ENCODE measurements around the gene GPR183.

GPR183 gene

DNA sequence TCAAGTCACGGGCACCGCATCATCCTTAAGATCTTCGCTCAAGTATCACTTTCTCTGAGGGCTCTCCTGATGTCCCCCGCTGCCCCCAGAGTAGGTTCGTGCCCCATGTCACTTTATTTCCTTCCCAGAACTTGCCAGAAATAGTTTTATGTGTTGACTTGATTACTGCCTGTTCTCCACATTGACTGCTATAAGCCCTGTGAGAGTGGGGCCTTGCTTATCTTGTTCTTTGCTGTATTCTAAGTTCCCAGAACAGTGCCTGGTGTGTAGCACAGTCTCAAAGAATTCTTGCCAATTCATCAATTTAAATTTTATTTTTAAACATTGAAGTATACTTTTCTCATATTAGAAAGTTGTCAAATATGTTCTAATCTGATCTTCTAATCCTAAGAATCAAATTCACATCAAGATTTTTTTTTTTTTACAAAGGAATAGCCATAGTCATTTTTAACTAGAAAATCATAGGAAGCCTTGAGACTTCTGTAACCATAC is 32.1 kb upstream of the GPR183 start:
- Histone ChIP-seq H2BK5ac (ENCODE audit: low read length) (no peak overlapping the region), H3K14ac (ENCODE audit: low read length) (no peak overlapping the region), H4K91ac (ENCODE audit: low read depth, low read length, poor library complexity) (no peak overlapping the region), H2AK5ac (ENCODE audit: low read depth, low read length) (no peak overlapping the region), H3K4ac (ENCODE audit: low read length) (no peak overlapping the region), H3K4me1 (ENCODE audit: control insufficient read depth in 2 of 2, insufficient read depth in 1 of 2, low read depth in 1 of 2, low read length in 2 of 2) (peaks cover 0 to 1% of the 10 kb centered on the region in 2 donors), H3K9ac (ENCODE audit: low read depth, low read length, poor library complexity) (no peak overlapping the region), H3K4me3 (ENCODE audit: low read length in 2 of 2) (no peak overlapping the region), H3K36me3 (replicated peaks in 1 of 2; ENCODE audit: control insufficient read depth in 2 of 2, insufficient read depth in 2 of 2, low read length in 2 of 2) (peaks cover 16 to 41% of the 10 kb centered on the region in 2 donors), H3K9me3 (replicated peaks in 1 of 2; ENCODE audit: control insufficient read depth in 2 of 2, insufficient read depth in 1 of 2, low read depth in 1 of 2, low read length in 2 of 2) (no peaks in the 10 kb centered on the region), H3K27me3 (ENCODE audit: control insufficient read depth in 3 of 3, insufficient read depth in 3 of 3, low read depth in 1 of 3, low read length in 3 of 3) (no peaks in the 10 kb centered on the region), H3K27ac (replicated peaks; ENCODE audit: low read length) (no peak overlapping the region), H3K4me2 (ENCODE audit: insufficient read depth, low read length, poor library complexity, severe bottlenecking) (no peak overlapping the region), H2BK12ac (ENCODE audit: low read length) (no peak overlapping the region), H4K8ac (ENCODE audit: low read depth, low read length) (no peak overlapping the region), H3K18ac (ENCODE audit: low read length) (no peak overlapping the region), H3K23ac (ENCODE audit: low read depth, low read length, poor library complexity) (no peak overlapping the region), H2BK120ac (ENCODE audit: low read depth, low read length) (no peak overlapping the region), H2BK15ac (ENCODE audit: low read length) (no peak overlapping the region), H2AFZ (ENCODE audit: low read length) (no peak overlapping the region), H3K79me1 (ENCODE audit: low read depth, low read length) (no peaks in the 10 kb centered on the region)
- no peak for DNase-seq (ENCODE audit: low spot score)
- WGBS, 2 donors (ENCODE audit: extremely low coverage in 2 of 2, insufficient read length in 2 of 2, insufficient replicate concordance in 1 of 2) = no CpG with 5 or more reads among the region's 5 CpGs

DNA sequence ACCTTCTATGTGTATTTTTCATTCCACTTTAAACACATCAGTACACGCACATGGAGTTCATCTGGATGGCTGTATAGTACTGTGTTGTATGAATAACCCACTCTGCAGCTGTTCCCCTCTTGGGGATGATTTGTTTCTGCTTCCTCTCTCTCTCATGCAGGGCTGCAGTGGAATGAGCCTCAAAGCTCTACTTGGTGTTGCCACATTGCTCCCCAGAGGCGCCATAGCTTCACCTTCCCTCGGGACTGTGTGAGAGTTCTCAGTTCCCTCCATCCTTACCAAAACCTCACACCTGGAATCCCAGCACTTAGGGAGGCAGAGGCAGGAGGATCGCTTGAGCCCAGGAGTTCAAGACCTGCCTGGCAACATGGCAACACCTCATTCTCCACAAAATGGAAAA is 28.4 kb upstream of the GPR183 start:
- WGBS, 2 donors (ENCODE audit: extremely low coverage in 2 of 2, insufficient read length in 2 of 2, insufficient replicate concordance in 1 of 2) = no CpG with 5 or more reads among the region's 4 CpGs
- Histone ChIP-seq H3K14ac (ENCODE audit: low read length) (no peak overlapping the region), H3K4me1 (ENCODE audit: control insufficient read depth in 2 of 2, insufficient read depth in 1 of 2, low read depth in 1 of 2, low read length in 2 of 2) (peaks cover 0 to 1% of the 10 kb centered on the region in 2 donors), H2AFZ (ENCODE audit: low read length) (no peak overlapping the region), H2BK15ac (ENCODE audit: low read length) (no peak overlapping the region), H3K9ac (ENCODE audit: low read depth, low read length, poor library complexity) (no peak overlapping the region), H3K4me3 (ENCODE audit: low read length in 2 of 2) (no peak overlapping the region), H2AK5ac (ENCODE audit: low read depth, low read length) (no peak overlapping the region), H2BK120ac (ENCODE audit: low read depth, low read length) (no peak overlapping the region), H4K91ac (ENCODE audit: low read depth, low read length, poor library complexity) (no peak overlapping the region), H3K9me3 (replicated peaks in 1 of 2; ENCODE audit: control insufficient read depth in 2 of 2, insufficient read depth in 1 of 2, low read depth in 1 of 2, low read length in 2 of 2) (no peaks in the 10 kb centered on the region), H3K4me2 (ENCODE audit: insufficient read depth, low read length, poor library complexity, severe bottlenecking) (no peak overlapping the region), H3K79me1 (ENCODE audit: low read depth, low read length) (no peaks in the 10 kb centered on the region), H3K4ac (ENCODE audit: low read length) (no peak overlapping the region), H3K23ac (ENCODE audit: low read depth, low read length, poor library complexity) (no peak overlapping the region), H3K18ac (ENCODE audit: low read length) (no peak overlapping the region), H2BK5ac (ENCODE audit: low read length) (no peak overlapping the region), H3K27me3 (ENCODE audit: control insufficient read depth in 3 of 3, insufficient read depth in 3 of 3, low read depth in 1 of 3, low read length in 3 of 3) (no peaks in the 10 kb centered on the region), H2BK12ac (ENCODE audit: low read length) (no peak overlapping the region), H3K36me3 (replicated peaks in 1 of 2; ENCODE audit: control insufficient read depth in 2 of 2, insufficient read depth in 2 of 2, low read length in 2 of 2) (peaks cover 0 to 7% of the 10 kb centered on the region in 2 donors), H4K8ac (ENCODE audit: low read depth, low read length) (no peak overlapping the region), H3K27ac (replicated peaks; ENCODE audit: low read length) (no peak overlapping the region)
- DNase-seq (ENCODE audit: low spot score) = no peak

DNA sequence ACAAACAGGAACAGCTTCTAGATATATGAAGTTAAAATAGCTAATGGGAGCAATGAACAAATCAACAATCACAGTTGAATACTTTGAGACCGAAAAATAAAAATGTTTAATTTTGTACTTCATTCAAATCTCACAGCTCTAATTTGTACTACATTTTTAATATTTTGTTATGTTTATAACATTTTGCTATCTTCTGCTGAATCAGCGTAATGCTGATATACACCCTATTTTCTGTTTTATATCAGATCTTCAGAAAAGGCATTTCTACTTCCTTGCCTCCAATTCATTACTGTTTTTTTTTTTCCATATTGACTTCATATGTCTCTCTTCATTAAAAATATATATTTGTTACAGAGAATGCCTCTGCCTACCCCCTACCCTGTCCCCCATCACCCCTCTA is 27.9 kb upstream of the GPR183 start:
- Histone ChIP-seq H3K36me3 (replicated peaks in 1 of 2; ENCODE audit: control insufficient read depth in 2 of 2, insufficient read depth in 2 of 2, low read length in 2 of 2) (peaks cover 0 to 3% of the 10 kb centered on the region in 2 donors), H3K9me3 (replicated peaks in 1 of 2; ENCODE audit: control insufficient read depth in 2 of 2, insufficient read depth in 1 of 2, low read depth in 1 of 2, low read length in 2 of 2) (no peaks in the 10 kb centered on the region), H2BK12ac (ENCODE audit: low read length) (no peak overlapping the region), H2AFZ (ENCODE audit: low read length) (no peak overlapping the region), H3K18ac (ENCODE audit: low read length) (no peak overlapping the region), H3K4ac (ENCODE audit: low read length) (no peak overlapping the region), H3K27ac (replicated peaks; ENCODE audit: low read length) (no peak overlapping the region), H2BK5ac (ENCODE audit: low read length) (no peak overlapping the region), H3K23ac (ENCODE audit: low read depth, low read length, poor library complexity) (no peak overlapping the region), H3K79me1 (ENCODE audit: low read depth, low read length) (no peaks in the 10 kb centered on the region), H3K4me2 (ENCODE audit: insufficient read depth, low read length, poor library complexity, severe bottlenecking) (no peak overlapping the region), H3K14ac (ENCODE audit: low read length) (no peak overlapping the region), H3K9ac (ENCODE audit: low read depth, low read length, poor library complexity) (no peak overlapping the region), H3K4me1 (ENCODE audit: control insufficient read depth in 2 of 2, insufficient read depth in 1 of 2, low read depth in 1 of 2, low read length in 2 of 2) (peaks cover 0 to 1% of the 10 kb centered on the region in 2 donors), H2AK5ac (ENCODE audit: low read depth, low read length) (no peak overlapping the region), H4K8ac (ENCODE audit: low read depth, low read length) (no peak overlapping the region), H4K91ac (ENCODE audit: low read depth, low read length, poor library complexity) (no peak overlapping the region), H2BK120ac (ENCODE audit: low read depth, low read length) (no peak overlapping the region), H3K4me3 (ENCODE audit: low read length in 2 of 2) (no peak overlapping the region), H2BK15ac (ENCODE audit: low read length) (no peak overlapping the region), H3K27me3 (ENCODE audit: control insufficient read depth in 3 of 3, insufficient read depth in 3 of 3, low read depth in 1 of 3, low read length in 3 of 3) (no peaks in the 10 kb centered on the region)
- no CpG with 5 or more reads among the region's 2 CpGs for WGBS, 2 donors (ENCODE audit: extremely low coverage in 2 of 2, insufficient read length in 2 of 2, insufficient replicate concordance in 1 of 2)
- no peak for DNase-seq (ENCODE audit: low spot score)

DNA sequence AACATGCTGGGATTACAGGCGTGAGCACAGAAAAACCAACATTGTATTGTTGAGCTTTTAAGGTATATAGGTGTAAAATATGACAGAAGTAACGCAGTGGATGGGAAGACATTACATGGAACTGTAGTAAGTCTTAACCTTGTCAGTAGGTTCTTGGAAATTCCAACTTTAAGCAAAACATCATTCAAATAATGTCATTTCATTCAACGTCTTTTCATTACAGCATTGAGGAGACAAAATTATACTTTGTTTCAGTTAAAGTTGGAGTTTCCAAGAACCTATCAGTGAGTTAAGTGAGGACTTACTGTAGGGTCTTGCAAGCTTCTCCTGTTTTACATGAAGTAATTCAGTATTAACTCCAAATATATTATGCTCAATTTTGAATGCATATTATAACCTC is 27.0 kb upstream of the GPR183 start:
- no peak overlapping the region for H3K4me3 ChIP-seq (ENCODE audit: low read length in 2 of 2)
- no peak overlapping the region for H3K4me2 ChIP-seq (ENCODE audit: insufficient read depth, low read length, poor library complexity, severe bottlenecking)
- H3K4me1 ChIP-seq (ENCODE audit: control insufficient read depth in 2 of 2, insufficient read depth in 1 of 2, low read depth in 1 of 2, low read length in 2 of 2) = peaks cover 0 to 1% of the 10 kb centered on the region in 2 donors
- H3K23ac ChIP-seq (ENCODE audit: low read depth, low read length, poor library complexity) = no peak overlapping the region
- H3K27me3 ChIP-seq (ENCODE audit: control insufficient read depth in 3 of 3, insufficient read depth in 3 of 3, low read depth in 1 of 3, low read length in 3 of 3) = peaks cover 0 to 1% (median 0%) of the 10 kb centered on the region in 3 experiments
- WGBS, 2 donors (ENCODE audit: extremely low coverage in 2 of 2, insufficient read length in 2 of 2, insufficient replicate concordance in 1 of 2) = no CpG with 5 or more reads among the region's 3 CpGs
- no peak overlapping the region for H3K4ac ChIP-seq (ENCODE audit: low read length)
- H4K8ac ChIP-seq (ENCODE audit: low read depth, low read length) = no peak overlapping the region
- no peak overlapping the region for H2AFZ ChIP-seq (ENCODE audit: low read length)
- H3K36me3 ChIP-seq (replicated peaks in 1 of 2; ENCODE audit: control insufficient read depth in 2 of 2, insufficient read depth in 2 of 2, low read length in 2 of 2) = peaks cover 0 to 5% of the 10 kb centered on the region in 2 donors
- DNase-seq (ENCODE audit: low spot score) = no peak
- no peak overlapping the region for H3K14ac ChIP-seq (ENCODE audit: low read length)
- H3K18ac ChIP-seq (ENCODE audit: low read length) = no peak overlapping the region
- no peak overlapping the region for H3K27ac ChIP-seq (replicated peaks; ENCODE audit: low read length)
- peaks cover 0 to 2% of the 10 kb centered on the region in 2 donors for H3K9me3 ChIP-seq (replicated peaks in 1 of 2; ENCODE audit: control insufficient read depth in 2 of 2, insufficient read depth in 1 of 2, low read depth in 1 of 2, low read length in 2 of 2)
- no peak overlapping the region for H3K9ac ChIP-seq (ENCODE audit: low read depth, low read length, poor library complexity)
- H2BK5ac ChIP-seq (ENCODE audit: low read length) = no peak overlapping the region
- no peak overlapping the region for H2BK12ac ChIP-seq (ENCODE audit: low read length)
- H2AK5ac ChIP-seq (ENCODE audit: low read depth, low read length) = no peak overlapping the region
- H3K79me1 ChIP-seq (ENCODE audit: low read depth, low read length) = no peaks in the 10 kb centered on the region
- H2BK120ac ChIP-seq (ENCODE audit: low read depth, low read length) = no peak overlapping the region
- no peak overlapping the region for H2BK15ac ChIP-seq (ENCODE audit: low read length)
- no peak overlapping the region for H4K91ac ChIP-seq (ENCODE audit: low read depth, low read length, poor library complexity)

Data from neuronal stem cell (in vitro differentiated cells).